GM18873 (cell line): Measurements from ENCODE around the gene CPSF4L.
A peak's percentile ranks its signal among the peaks of the same experiment; 100 is the strongest.

Experiments
- ATAC-seq: cut with Tn5 transposase; IDR thresholded peaks from one replicate; pipeline ENCODE4 v1.9.1; 2021; ENCODE audit warnings: mild to moderate bottlenecking, moderate library complexity, moderate number of reproducible peaks; ENCODE audit not compliant: unreplicated experiment, low FRiP score

Gene CPSF4L

DNA sequence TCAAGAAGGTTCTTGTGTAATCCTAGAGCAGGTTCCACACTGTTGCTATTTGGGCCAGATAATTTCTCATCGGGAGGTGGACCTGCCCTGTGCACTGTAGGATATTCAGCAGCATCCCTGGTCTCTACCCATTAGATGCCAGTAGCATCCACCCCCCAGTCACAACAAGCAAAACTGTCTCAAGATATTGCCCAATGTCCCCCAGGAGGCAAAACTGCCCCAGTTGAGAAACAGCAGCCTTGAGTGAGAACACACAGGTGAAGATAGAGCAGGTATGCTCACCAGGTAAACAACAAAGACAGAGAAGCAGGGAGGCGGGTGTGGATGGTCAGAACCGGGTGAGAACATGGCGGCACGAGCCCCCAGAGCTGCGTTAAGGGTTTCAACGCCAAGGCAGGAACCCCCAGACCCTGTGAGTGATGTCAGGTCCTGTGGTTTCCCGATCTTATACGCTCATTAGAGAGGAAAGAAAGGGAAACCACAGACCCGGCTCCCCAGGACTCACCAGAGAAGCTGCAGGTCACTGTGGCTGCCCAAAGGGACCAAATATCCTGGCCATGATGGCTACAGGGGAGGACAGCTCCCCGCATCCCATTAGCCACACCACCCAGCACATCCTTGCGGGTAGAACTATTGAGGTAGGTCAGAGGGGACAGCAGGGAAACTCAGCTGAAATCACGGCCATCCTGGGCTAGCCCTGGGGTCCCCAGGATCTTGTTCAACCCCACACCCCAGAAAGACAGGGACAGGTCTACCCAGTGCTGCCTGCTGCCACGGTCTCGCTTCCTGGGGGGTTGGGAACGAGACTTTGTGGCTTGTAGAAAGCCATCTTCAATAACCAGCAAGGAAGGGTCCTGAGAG, 28.9 kb upstream of the CPSF4L start:
- ATAC-seq, result peak; percentile 29

- no peak for ATAC-seq
Observed at GRCh38 chr17:73289549-73290254, 28.0 kb upstream of the CPSF4L start.

GRCh38 chr17:73288534-73289302, 27.0 kb upstream of the CPSF4L start:
- ATAC-seq, result no peak

- no peak for ATAC-seq
Observed at GRCh38 chr17:73286863-73287296, 25.2 kb upstream of the CPSF4L start.

DNA sequence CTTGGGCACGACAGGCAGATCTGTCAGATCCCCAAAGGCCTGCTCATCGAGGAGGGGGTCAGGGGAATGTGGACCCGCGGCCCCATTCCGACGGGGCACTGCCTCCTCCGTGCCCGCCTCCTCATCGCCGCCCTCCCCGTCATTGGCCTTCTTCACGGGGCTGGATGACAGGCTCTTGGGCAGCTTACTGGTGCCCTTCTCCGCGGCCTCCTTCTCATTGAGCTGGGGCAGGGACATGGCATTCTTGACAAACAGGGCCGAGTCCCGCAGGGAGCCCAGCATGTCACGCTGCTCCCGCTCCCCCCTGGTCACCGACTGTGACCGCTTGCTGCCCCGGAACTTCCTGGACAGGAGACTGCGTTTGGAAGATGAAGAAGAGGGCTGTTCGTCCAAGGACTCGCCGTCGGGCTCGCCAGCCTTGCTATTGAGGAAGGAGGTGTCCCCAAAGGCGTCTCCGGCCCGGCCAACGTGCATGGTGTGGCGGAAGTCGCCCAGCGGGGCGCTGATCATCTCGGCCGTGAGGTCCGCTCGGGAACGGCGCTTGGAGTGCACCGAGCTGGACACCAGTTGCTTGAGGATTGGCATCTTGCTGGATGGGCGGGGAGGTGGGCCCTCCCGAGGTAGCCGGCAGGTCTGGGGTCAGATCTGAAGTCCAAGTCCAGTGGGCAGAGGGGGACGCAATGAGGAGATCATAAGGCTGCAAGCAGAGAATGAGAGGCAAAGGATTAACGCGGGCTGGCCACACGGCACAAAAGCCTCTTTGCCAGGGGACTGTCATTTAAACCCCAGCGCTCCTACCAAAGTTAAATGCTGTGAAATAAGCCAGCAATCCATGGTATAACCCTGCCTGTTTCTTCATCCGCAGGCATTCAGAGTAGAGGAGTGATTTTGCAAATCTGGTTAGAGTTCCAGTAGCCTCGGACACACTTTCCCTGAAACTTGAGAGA, 24.5 kb upstream of the CPSF4L start:
- no peak for ATAC-seq

GRCh38 chr17:73285603-73285908, 23.9 kb upstream of the CPSF4L start:
- ATAC-seq, result no peak

- no peak for ATAC-seq
Observed at GRCh38 chr17:73284906-73285602, 23.4 kb upstream of the CPSF4L start.

GRCh38 chr17:73284354-73284753, 22.7 kb upstream of the CPSF4L start:
- ATAC-seq, result no peak

GRCh38 chr17:73283841-73284282, 22.2 kb upstream of the CPSF4L start:
- ATAC-seq, result no peak

GRCh38 chr17:73283250-73283649, 21.6 kb upstream of the CPSF4L start:
- ATAC-seq, result no peak

DNA sequence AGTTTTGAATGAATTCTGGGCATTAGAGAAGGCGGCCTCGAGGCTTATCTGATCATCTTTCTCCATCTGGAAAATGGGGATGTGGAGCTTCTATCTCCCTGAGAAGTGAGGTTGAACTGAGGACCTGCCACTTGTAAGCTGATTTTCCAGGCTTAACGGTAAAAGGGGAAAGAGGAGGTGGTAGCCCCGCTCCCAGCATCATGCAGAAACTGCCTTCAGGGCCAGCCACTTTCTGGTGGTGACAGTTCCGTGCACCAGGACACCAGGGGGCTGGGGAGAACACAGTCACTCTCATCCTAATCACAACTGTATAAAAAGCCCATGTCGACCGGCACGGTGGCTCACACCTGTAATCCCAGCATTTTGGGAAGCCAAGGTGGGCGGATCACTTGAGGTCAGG, 20.9 kb upstream of the CPSF4L start:
- ATAC-seq, result no peak

GRCh38 chr17:73281928-73282327, 20.2 kb upstream of the CPSF4L start:
- peak; percentile 92 for ATAC-seq

GRCh38 chr17:73280191-73280590, 18.5 kb upstream of the CPSF4L start:
- ATAC-seq, result no peak

DNA sequence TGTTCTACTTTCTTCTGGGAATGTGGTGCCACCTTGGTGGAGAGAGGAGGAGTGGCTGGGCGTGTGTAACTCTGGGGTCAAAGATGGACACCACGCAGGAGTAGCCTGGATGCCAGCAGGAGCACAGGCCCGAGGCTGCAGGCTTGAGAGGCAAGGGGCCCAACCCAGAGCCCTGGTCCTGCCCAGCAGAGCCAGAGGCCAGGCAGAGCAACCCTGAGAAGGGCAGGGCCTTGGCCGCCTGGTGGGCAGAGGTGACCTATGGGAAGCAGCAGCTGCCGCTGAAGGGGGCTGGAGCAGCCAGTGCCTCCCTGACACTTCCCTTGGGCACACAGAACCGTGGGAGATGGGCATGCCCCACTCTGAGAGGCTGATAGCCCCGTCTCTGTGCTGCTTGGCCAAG, 18.0 kb upstream of the CPSF4L start:
- no peak for ATAC-seq

DNA sequence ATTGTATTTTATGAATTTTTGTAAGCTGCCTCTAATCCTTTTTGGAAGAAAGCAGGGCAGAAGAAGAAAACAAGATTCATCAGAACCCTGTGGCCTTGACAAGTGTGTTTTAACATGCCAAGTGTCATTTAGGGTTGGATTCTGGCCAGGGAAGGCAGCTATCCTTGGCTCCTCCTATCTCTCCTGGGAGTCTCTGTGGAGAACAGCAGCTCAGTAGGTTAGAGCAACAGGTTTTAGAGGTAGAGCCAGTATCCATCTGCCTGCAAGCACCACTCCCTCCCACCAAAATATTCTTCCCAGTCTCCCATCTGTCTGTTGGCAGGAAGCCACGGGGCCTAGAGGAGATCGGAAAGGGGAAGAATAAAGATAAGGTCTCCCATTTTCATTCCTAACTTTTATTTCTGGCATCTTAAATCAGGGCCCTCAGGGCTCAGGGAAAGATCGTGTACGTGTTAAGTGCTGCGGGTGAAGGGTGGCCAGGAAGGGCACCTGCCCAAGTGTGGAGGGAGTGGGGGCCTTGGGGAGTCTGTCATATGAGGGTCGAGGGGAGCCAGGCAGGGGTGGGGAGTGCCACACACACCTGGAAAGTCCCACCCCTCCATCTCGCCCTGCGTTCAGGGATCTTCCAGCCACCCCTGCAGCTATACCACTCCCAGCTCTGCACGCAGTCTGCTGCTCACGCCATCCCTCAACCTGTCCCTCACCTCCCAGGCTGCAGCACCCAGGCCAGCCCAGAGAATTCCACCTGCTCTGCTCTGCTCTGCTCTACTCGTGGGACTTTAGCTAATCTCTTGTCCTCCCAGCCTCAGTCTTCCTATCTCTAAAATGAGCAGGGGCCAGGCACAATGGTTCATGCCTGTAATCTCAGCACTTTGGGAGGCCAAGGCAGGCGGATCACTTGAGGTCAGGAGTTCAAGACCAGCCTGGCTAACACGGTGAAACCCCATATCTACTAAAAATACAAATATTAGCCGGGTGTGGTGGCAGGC, 17.1 kb upstream of the CPSF4L start:
- ATAC-seq, result no peak

- no peak for ATAC-seq
Observed at GRCh38 chr17:73278049-73278464, 16.4 kb upstream of the CPSF4L start.

GRCh38 chr17:73274490-73274889, 12.8 kb upstream of the CPSF4L start:
- no peak for ATAC-seq

DNA sequence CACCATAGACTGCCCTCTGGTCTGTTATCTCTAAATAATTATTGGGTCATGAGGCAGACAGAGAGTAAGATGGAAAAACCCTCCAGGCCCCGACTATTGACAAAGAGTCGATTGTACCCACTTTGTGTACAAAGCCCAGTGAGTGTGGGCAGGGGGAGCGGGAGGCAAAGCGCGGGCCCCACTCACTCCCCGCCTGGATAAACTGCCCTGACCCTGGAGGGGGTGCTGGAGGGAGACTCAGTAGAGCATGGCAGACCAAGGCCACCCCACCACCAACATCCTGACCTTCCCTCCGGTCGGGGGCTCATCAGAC, 11.2 kb upstream of the CPSF4L start:
- no peak for ATAC-seq
